ENCODE data around the gene ZNF681.
"Not testable (repeated sequence)": the region's sequence is repeated elsewhere in the genome, so short reads cannot be mapped to it uniquely, and the experiment has no call there.

The ZNF681 gene

GRCh38 chr19:23772675-23773063 lies 14.0 kb upstream of the ZNF681 start:
- DNase-seq, result no peak

GRCh38 chr19:23771761-23772674 lies 13.3 kb upstream of the ZNF681 start:
- no peak for DNase-seq

GRCh38 chr19:23771316-23771715 lies 12.6 kb upstream of the ZNF681 start:
- DNase-seq, result no peak

GRCh38 chr19:23770672-23771250 lies 12.1 kb upstream of the ZNF681 start:
- DNase-seq, result no peak

- no peak for DNase-seq
Measured at GRCh38 chr19:23769691-23770468, 11.2 kb upstream of the ZNF681 start.

GRCh38 chr19:23766951-23767350 lies 8.3 kb upstream of the ZNF681 start:
- no peak for DNase-seq

GRCh38 chr19:23764781-23765180 lies 6.1 kb upstream of the ZNF681 start:
- no peak for DNase-seq

GRCh38 chr19:23762884-23763711 lies 4.4 kb upstream of the ZNF681 start:
- no peak for DNase-seq

GRCh38 chr19:23762548-23762883 lies 3.8 kb upstream of the ZNF681 start:
- DNase-seq, result no peak

GRCh38 chr19:23760326-23760725 lies 1.6 kb upstream of the ZNF681 start:
- not testable (repeated sequence) for DNase-seq

GRCh38 chr19:23743633-23744232 lies 15.0 kb downstream of the ZNF681 start:
- DNase-seq, result not testable (repeated sequence)

- DNase-seq, result not testable (repeated sequence)
Measured at GRCh38 chr19:23730729-23731465, 27.8 kb downstream of the ZNF681 start.

GRCh38 chr19:23724161-23724560 lies 34.5 kb downstream of the ZNF681 start:
- not testable (repeated sequence) for DNase-seq

GRCh38 chr19:23718802-23719201 lies 39.9 kb downstream of the ZNF681 start:
- DNase-seq, result no peak

GRCh38 chr19:23716792-23717191 lies 41.9 kb downstream of the ZNF681 start:
- DNase-seq, result no peak

- DNase-seq, result no peak
Measured at GRCh38 chr19:23709347-23709746, 49.3 kb downstream of the ZNF681 start.

GRCh38 chr19:23706657-23707056 lies 52.0 kb downstream of the ZNF681 start:
- no peak for DNase-seq

- DNase-seq, result no peak
Measured at GRCh38 chr19:23699521-23699860, 59.2 kb downstream of the ZNF681 start.

GRCh38 chr19:23698711-23699520 lies 59.8 kb downstream of the ZNF681 start:
- no peak for DNase-seq

- not testable (repeated sequence) for DNase-seq
Measured at GRCh38 chr19:23692937-23693336, 65.8 kb downstream of the ZNF681 start.
